GM23338 (cell line): Measurements from ENCODE around the gene NSD1. TPM values are rescaled to one million over a fixed set of nuclear protein-coding genes. Genes with fewer than 3 reads are reported as not detected.

Source experiments
- ATAC-seq: fragments of 200-7000 bp; cut with Tn5 transposase; 3 replicates; pipeline ENCODE4 v1.9.1; 2020
- DNase-seq: peaks from one replicate; pipeline ENCODE4 v3.0.0-alpha.2; 2015; ENCODE audit warnings: low spot score
- H2AFZ ChIP-seq: fragments of 200-600 bp; sonication (generic); 2 replicates; pipeline ENCODE4 v1.8.0; 2016; ENCODE audit warnings: antibody characterized with exemption, mild to moderate bottlenecking, moderate library complexity
- H3F3A ChIP-seq: fragments of 200-600 bp; sonication (generic); replicated peaks from 2 replicates; pipeline ENCODE4 v1.8.0; 2017; ENCODE audit warnings: antibody characterized with exemption, mixed run types, low read depth
- H3K27ac ChIP-seq: fragments of 200-600 bp; sonication (generic); 2 replicates; pipeline ENCODE4 v1.6.1; 2016; ENCODE audit warnings: low read depth
- H3K27me3 ChIP-seq: fragments of 200-600 bp; sonication (generic); 2 replicates; pipeline ENCODE4 v1.8.0; 2016; ENCODE audit warnings: mild to moderate bottlenecking, mixed run types, moderate library complexity; ENCODE audit not compliant: insufficient read depth
- H3K36me3 ChIP-seq: fragments of 200-600 bp; sonication (generic); 2 replicates; pipeline ENCODE4 v1.8.0; 2016; ENCODE audit warnings: mild to moderate bottlenecking; ENCODE audit not compliant: insufficient read depth
- H3K4me1 ChIP-seq: fragments of 200-600 bp; sonication (generic); 2 replicates; pipeline ENCODE4 v1.8.0; 2016; ENCODE audit warnings: mild to moderate bottlenecking, moderate library complexity; ENCODE audit not compliant: insufficient read depth
- H3K4me2 ChIP-seq: fragments of 200-600 bp; sonication (generic); 2 replicates; pipeline ENCODE4 v1.7.1; 2017; ENCODE audit warnings: mixed run types
- H3K4me3 ChIP-seq: fragments of 200-600 bp; sonication (generic); 2 replicates; pipeline ENCODE4 v1.6.1; 2016; ENCODE audit warnings: mixed run types
- H3K79me2 ChIP-seq: fragments of 200-600 bp; sonication (generic); replicated peaks from 2 replicates; pipeline ENCODE4 v1.8.0; 2017; ENCODE audit warnings: mild to moderate bottlenecking; ENCODE audit not compliant: insufficient read depth
- H3K9me2 ChIP-seq: fragments of 200-600 bp; sonication (generic); 2 replicates; pipeline ENCODE4 v1.8.0; 2017; ENCODE audit not compliant: insufficient read depth
- H4K20me1 ChIP-seq: fragments of 200-600 bp; sonication (generic); replicated peaks from 2 replicates; pipeline ENCODE4 v1.8.0; 2017; ENCODE audit warnings: mild to moderate bottlenecking; ENCODE audit not compliant: insufficient read depth
- H3K27ac Mint-ChIP-seq: 2 replicates; pipeline ENCODE4 v1.8.0; 2020; ENCODE audit warnings: inconsistent platforms, mild to moderate bottlenecking, moderate library complexity, mixed read lengths
- H3K27me3 Mint-ChIP-seq: 3 replicates; pipeline ENCODE4 v1.8.0; 2022; ENCODE audit warnings: low read depth, mild to moderate bottlenecking, moderate library complexity, mixed read lengths, inconsistent platforms; ENCODE audit not compliant: insufficient read depth, poor library complexity
- H3K36me3 Mint-ChIP-seq: 3 replicates; pipeline ENCODE4 v1.8.0; 2021; ENCODE audit warnings: low read depth, mild to moderate bottlenecking, inconsistent platforms, moderate library complexity, mixed read lengths
- H3K4me1 Mint-ChIP-seq: 3 replicates; pipeline ENCODE4 v1.8.0; 2020; ENCODE audit warnings: mild to moderate bottlenecking, inconsistent platforms, mixed read lengths
- H3K4me3 Mint-ChIP-seq: 3 replicates; pipeline ENCODE4 v1.8.0; 2021; ENCODE audit warnings: moderate library complexity, mild to moderate bottlenecking, inconsistent platforms, mixed read lengths
- H3K9me3 Mint-ChIP-seq: 3 replicates; pipeline ENCODE4 v1.8.0; 2020; ENCODE audit warnings: moderate library complexity, mild to moderate bottlenecking, inconsistent platforms, mixed read lengths
- CREB1 ChIP-seq: fragments of 250-450 bp; sonication (Bioruptor Pico); IDR thresholded peaks from 2 replicates; pipeline ENCODE4 v1.5.0; 2020; ENCODE audit warnings: low read depth, mild to moderate bottlenecking, moderate library complexity
- EZH2 ChIP-seq: fragments of 200-600 bp; sonication (generic); IDR thresholded peaks from one replicate; pipeline ENCODE4 v1.8.0; 2017; ENCODE audit warnings: antibody characterized with exemption, mild to moderate bottlenecking, low read depth; ENCODE audit not compliant: unreplicated experiment
- EZH2phosphoT487 ChIP-seq: fragments of 200-600 bp; sonication (generic); IDR thresholded peaks from one replicate; pipeline ENCODE4 v1.8.1; 2018; ENCODE audit warnings: antibody characterized with exemption; ENCODE audit not compliant: unreplicated experiment
- JUNB ChIP-seq: IDR thresholded peaks from one replicate; pipeline ENCODE4 v1.6.1; 2016; ENCODE audit warnings: antibody characterized with exemption; ENCODE audit not compliant: unreplicated experiment
- NANOG ChIP-seq: IDR thresholded peaks from 2 replicates; pipeline ENCODE4 v1.6.1; 2016; ENCODE audit warnings: antibody characterized with exemption, borderline replicate concordance
- POLR2AphosphoS5 ChIP-seq: IDR thresholded peaks from 2 replicates; pipeline ENCODE4 v1.6.1; 2016; ENCODE audit warnings: antibody characterized with exemption, low read depth
- REST ChIP-seq: IDR thresholded peaks from one replicate; pipeline ENCODE4 v1.6.1; 2018; ENCODE audit warnings: antibody characterized with exemption; ENCODE audit not compliant: unreplicated experiment
- STAT1 ChIP-seq: IDR thresholded peaks from one replicate; pipeline ENCODE4 v1.6.1; 2016; ENCODE audit warnings: antibody characterized with exemption; ENCODE audit not compliant: unreplicated experiment
- ZNF114 ChIP-seq: fragments of 250-450 bp; sonication (Bioruptor Pico); IDR thresholded peaks from 2 replicates; pipeline ENCODE4 v1.5.0; 2020; ENCODE audit warnings: mild to moderate bottlenecking, moderate library complexity
- ZNF331 ChIP-seq: fragments of 250-450 bp; sonication (Bioruptor Pico); IDR thresholded peaks from 2 replicates; pipeline ENCODE4 v1.5.0; 2020; ENCODE audit warnings: low read depth, mild to moderate bottlenecking, moderate library complexity
- ZNF462 ChIP-seq: fragments of 250-450 bp; sonication (Bioruptor Pico); IDR thresholded peaks from 2 replicates; pipeline ENCODE4 v1.5.0; 2020; ENCODE audit warnings: mild to moderate bottlenecking, moderate library complexity
- polyA plus RNA-seq: library from polyadenylated mRNA; unstranded; fragments of >200 nt; fragmentation: Nextera tagmentation; extraction: Ambion mirVana; gene quantifications from 2 replicates; pipeline ENCODE4 v1.2.1, GENCODE V29; 2016
- total RNA-seq: library from RNA; depleted of rRNA; stranded (reverse); fragments of >200 nt; shearing (Covaris generic); gene quantifications from 2 replicates; pipeline ENCODE4 v1.2.3, GENCODE V29; 2014
- TF ChIP-seq, protein P1 (sequence below): IDR thresholded peaks from 2 replicates; pipeline ENCODE4 v1.6.1; 2016; ENCODE audit warnings: antibody characterized with exemption
- TF ChIP-seq, protein P2 (sequence below), 2 experiments: fragments of 200-600 bp in 1 of 2; sonication (generic) in 1 of 2; conservative IDR thresholded peaks; 2 replicates each; pipeline versions ENCODE4 v1.5.1 to v1.6.1; 2016 to 2017; ENCODE audit warnings: antibody characterized with exemption in 2 of 2, low read depth in 2 of 2, mild to moderate bottlenecking in 2 of 2, moderate library complexity in 1 of 2

The NSD1 gene
- total and polyA plus RNA-seq, 2 experiments from 2014 or later, result 96.4 to 106 TPM

DNA sequence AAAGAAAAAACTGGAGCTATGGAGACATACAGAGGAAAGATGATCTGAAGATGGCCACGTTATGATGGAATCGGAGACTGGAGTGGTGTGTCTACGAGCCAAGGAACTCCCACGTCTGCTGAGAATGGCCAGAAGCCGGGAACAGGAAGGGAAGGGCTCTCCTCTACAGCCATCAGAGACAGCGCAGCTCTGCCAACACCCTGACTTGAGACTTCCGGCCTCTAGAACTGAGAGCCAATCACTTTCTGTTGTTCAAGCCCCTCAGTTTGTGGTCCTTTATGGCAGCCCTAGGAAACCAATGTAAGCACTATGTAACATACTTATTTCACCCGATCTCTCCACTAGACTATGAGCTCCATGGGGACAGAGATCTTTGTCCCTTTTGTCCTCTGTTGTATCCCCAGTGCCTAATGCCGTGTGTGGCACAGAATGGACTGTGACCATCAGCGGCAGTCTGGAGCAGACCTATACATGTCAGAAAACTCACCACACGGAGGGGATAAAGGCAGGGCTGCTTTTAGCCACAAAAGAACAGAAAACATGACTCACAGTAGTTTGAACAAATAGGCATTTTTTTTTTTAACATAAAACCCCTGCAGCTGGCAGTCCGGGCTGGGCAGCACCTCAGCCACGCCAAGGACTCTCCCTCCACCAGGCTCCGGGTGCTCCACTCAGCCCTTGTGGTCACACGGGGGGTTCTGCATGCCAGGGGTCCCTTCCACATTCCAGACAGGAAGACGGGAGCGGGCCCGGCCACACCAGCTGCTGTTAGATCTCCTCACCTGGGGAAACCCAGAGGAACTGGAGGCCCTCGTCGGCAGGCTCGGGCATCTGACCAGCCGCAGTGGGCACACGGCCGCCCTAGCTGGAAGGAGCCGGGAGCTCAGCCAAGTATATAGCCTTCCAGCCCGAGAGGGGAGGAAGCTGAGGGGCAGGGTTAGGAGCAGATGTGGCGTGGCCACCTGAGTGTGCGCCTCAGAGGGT, 194.3 kb downstream of the NSD1 start:
- Mint-ChIP-seq H3K27ac (peak overlapping the region; percentile 38), H3K36me3 (peaks cover 20% of the 10 kb centered on the region), H3K9me3 (no peaks in the 10 kb centered on the region), H3K4me3 (no peak overlapping the region), H3K4me1 (peaks cover 12% of the 10 kb centered on the region), H3K27me3 (peaks cover 10% of the 10 kb centered on the region)
- Histone ChIP-seq H3F3A (no peaks in the 10 kb centered on the region; the same call in 1 of the 2 replicates), H2AFZ (no peak overlapping the region), H3K9me2 (no peaks in the 10 kb centered on the region), H3K79me2 (0 out of 2 replicates have a peak, but pooled peaks cover 7% of the 10 kb centered on the region), H3K36me3 (no peaks in the 10 kb centered on the region), H3K27me3 (no peaks in the 10 kb centered on the region), H3K4me1 (peaks cover 9% of the 10 kb centered on the region), H3K4me2 (no peak overlapping the region), H3K4me3 (no peak overlapping the region), H4K20me1 (peaks cover 3% of the 10 kb centered on the region; the same call in 1 of the 2 replicates), H3K27ac (peak overlapping the region; percentile 72)
- ATAC-seq (peak; percentile 15; the same call in 1 of the 3 replicates), DNase-seq (no peak)
- TF ChIP-seq NANOG (no peak), ZNF331 (CRISPR knock-in tag) (no peak), POLR2AphosphoS5 (no peak), STAT1 (no peak), JUNB (no peak), REST (no peak), ZNF114 (CRISPR knock-in tag) (no peak), EZH2 (no peak), CREB1 (CRISPR knock-in tag) (no peak), ZNF462 (no peak), EZH2phosphoT487 (no peak)
- TF ChIP-seq, protein P1, sequence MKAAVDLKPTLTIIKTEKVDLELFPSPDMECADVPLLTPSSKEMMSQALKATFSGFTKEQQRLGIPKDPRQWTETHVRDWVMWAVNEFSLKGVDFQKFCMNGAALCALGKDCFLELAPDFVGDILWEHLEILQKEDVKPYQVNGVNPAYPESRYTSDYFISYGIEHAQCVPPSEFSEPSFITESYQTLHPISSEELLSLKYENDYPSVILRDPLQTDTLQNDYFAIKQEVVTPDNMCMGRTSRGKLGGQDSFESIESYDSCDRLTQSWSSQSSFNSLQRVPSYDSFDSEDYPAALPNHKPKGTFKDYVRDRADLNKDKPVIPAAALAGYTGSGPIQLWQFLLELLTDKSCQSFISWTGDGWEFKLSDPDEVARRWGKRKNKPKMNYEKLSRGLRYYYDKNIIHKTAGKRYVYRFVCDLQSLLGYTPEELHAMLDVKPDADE, result no peak
- TF ChIP-seq, protein P2, sequence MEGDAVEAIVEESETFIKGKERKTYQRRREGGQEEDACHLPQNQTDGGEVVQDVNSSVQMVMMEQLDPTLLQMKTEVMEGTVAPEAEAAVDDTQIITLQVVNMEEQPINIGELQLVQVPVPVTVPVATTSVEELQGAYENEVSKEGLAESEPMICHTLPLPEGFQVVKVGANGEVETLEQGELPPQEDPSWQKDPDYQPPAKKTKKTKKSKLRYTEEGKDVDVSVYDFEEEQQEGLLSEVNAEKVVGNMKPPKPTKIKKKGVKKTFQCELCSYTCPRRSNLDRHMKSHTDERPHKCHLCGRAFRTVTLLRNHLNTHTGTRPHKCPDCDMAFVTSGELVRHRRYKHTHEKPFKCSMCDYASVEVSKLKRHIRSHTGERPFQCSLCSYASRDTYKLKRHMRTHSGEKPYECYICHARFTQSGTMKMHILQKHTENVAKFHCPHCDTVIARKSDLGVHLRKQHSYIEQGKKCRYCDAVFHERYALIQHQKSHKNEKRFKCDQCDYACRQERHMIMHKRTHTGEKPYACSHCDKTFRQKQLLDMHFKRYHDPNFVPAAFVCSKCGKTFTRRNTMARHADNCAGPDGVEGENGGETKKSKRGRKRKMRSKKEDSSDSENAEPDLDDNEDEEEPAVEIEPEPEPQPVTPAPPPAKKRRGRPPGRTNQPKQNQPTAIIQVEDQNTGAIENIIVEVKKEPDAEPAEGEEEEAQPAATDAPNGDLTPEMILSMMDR (conservative IDR thresholded peaks at IDR 0.05; ENCODE audit: low read depth in 2 of 2), result no peak
